NCI-H2107 (cell line): ENCODE results near the gene AGTRAP.

Experiments
- DNase-seq: peaks from one replicate; lab custom pipeline; 2025; lab: John Stamatoyannopoulos, UW

Gene AGTRAP

GRCh38 chr1:11764115-11764514 lies 28.2 kb downstream of the AGTRAP start:
- no peak for DNase-seq

- no peak for DNase-seq
Measured at GRCh38 chr1:11764519-11764918, 28.6 kb downstream of the AGTRAP start.

DNA sequence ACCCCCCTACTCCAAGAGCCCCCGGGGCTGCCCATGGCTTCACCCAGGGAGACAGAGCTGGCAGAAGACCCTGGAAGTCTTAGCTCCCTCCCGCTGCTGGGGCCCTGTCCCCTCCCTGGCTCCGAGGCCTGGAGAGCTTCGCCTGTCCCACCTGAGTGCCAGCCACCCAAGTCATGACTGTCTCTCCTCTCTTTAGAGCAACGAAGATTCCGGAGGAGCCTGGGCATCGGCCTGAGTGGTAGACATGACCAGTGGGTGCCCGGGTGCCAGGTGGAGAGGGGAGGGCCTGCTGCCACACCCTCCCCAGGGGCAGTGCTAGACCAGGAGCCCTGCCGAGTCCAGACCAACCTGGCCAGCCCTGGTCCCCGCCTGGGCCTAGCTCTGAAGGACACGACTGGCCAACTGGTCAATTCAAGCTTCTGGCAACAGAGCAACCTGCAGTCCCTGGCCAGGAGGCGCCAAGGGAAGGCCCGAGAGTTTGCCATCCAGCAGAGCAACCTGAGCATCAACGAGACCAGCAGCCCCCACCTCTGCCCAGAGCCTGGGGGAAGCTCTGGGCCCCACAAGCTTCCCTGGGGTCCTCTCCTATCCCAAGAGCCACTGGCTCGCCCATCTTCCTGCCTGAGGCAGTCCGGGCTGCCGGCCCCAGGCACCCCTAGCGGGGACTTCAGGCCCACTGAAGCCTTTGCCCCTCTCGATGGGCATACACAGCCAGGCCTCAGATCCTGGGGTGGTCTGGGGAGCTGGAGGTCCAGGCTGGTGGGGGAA lies 29.9 kb downstream of the AGTRAP start:
- no peak for DNase-seq

- DNase-seq, result no peak
Measured at GRCh38 chr1:11766429-11766776, 30.5 kb downstream of the AGTRAP start.

- DNase-seq, result no peak
Measured at GRCh38 chr1:11767922-11768704, 32.2 kb downstream of the AGTRAP start.

DNA sequence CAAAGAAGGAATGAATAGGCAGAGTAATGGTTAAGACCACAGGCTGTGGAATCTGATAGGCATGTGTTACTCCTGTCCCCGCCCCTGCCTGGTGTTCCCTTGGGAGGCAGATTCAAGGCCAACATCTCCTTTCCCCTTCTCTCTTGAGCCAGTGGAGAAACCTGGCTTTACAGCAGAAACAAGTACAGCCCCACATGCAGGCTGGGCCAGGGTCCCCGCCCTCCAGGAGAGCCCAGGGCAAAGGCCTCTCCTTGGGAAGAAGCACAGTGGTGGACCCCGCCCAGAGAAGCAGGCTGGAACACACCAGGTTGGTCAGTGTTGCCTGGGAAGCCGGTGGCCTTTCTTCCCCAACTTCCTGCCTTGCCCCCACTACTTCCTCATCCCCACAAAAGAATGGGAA lies 32.9 kb downstream of the AGTRAP start:
- DNase-seq, result no peak

GRCh38 chr1:11769274-11769673 lies 33.3 kb downstream of the AGTRAP start:
- no peak for DNase-seq

DNA sequence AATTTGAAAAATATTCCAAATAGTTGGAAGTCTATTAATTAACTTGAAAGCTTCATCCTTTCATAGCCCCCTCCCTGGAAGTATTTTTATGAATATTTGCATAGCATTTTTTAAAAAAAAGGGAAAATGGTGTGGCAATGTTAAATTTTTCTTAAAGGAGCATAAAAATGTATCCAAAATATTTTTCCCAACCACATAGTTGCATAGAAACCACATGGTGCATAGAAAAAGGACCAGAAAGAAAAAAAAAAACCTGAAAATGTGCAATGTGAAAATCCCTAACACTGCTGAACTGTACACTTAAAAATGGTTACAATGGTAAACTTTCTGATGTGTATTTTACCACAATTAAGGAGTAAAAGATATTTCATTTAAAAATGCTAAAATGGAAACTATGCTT lies 34.1 kb downstream of the AGTRAP start:
- no peak for DNase-seq

- DNase-seq, result no peak
Measured at GRCh38 chr1:11771481-11772043, 35.6 kb downstream of the AGTRAP start.

- no peak for DNase-seq
Measured at GRCh38 chr1:11772458-11772857, 36.5 kb downstream of the AGTRAP start.

- no peak for DNase-seq
Measured at GRCh38 chr1:11774753-11775152, 38.8 kb downstream of the AGTRAP start.

- DNase-seq, result no peak
Measured at GRCh38 chr1:11777658-11778322, 41.9 kb downstream of the AGTRAP start.

DNA sequence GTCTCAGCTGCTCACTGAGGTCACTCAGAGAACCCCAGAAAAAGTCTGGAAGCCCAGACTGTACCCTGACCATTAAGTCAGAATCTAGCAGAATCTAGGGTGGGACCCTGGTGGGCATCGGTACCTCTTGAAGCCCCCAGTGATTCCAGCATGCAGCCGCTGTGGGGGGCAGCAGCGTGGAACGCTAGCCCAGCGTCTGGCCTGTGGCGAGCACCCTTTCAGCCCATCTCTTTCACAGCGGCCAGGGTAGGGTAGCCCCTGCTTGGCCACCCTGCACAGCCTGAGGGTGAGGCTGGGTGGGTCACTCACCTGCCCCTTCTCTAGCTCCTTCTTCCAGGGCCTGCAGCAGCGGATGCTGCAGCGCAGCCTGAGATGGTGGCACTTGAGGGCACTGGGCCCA lies 42.4 kb downstream of the AGTRAP start:
- DNase-seq, result no peak

GRCh38 chr1:11778844-11779623 lies 43.1 kb downstream of the AGTRAP start:
- no peak for DNase-seq

DNA sequence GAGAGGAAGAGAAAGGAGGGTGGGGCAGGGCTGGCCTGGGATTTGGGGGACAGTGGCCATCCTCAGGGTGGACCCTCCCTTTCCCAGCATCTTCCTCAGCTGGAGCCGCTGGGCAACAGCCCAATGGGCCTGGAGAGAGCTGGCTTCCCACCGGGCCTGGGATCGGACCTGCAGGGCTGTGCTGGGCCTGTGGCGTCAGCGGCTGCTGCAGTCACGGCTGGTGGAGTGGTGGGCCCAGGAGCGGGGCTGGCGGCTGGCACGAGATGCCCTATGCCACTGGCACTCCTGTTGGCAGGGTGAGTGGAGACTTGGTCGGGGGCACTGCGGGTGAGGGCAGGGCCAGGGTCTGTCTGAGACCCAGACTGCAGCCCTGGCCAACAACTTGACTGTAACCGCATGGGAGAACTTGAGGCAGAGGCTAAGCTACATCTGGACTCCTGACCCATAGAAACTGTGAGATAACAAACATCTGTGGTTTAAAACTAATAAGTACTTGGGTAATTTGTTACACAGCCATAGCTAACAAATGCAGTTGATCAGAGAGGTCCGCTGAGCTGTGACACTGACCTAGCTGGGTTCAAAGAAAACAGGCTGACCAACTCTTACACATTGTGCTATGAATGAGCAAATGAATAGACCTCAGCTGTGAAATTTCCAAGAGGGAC lies 43.9 kb downstream of the AGTRAP start:
- no peak for DNase-seq

DNA sequence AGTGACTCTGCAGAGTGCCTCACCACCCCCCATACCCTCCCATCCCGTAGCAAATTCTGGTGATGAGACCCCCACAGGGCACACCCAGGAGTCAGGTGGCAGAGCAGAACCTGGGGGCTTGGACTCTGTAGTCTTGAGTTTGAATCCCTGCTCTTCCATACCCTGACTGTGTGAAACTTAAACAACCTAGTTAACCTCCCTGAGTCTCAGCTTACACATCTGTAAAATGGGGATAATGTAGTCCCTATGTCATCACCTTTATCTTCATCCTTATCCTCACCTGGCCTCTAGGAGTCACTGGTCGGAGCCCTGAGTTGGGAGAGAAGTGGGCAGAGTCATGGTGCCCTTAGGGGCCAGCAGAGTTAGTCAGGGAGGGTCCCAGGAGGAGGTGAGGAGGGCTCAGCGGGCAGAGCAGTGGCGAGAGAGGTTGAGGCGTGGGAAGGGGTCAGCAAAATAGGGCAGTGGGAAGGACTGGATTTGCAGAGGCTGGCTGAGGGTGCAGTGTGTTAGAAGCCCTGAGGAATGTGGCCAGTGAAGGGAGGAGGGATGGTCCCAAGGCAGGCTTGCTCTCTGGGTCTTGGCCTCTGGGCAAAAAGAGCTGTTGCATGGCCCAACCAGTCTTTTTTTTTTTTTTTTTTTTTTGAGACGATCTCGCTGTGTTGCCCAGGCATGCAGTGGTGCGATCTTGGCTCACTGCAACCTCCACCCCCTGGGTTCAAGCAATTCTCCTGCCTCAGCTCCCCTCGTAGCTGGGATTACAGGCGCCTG lies 44.6 kb downstream of the AGTRAP start:
- DNase-seq, result no peak

GRCh38 chr1:11781297-11781696 lies 45.4 kb downstream of the AGTRAP start:
- DNase-seq, result no peak

DNA sequence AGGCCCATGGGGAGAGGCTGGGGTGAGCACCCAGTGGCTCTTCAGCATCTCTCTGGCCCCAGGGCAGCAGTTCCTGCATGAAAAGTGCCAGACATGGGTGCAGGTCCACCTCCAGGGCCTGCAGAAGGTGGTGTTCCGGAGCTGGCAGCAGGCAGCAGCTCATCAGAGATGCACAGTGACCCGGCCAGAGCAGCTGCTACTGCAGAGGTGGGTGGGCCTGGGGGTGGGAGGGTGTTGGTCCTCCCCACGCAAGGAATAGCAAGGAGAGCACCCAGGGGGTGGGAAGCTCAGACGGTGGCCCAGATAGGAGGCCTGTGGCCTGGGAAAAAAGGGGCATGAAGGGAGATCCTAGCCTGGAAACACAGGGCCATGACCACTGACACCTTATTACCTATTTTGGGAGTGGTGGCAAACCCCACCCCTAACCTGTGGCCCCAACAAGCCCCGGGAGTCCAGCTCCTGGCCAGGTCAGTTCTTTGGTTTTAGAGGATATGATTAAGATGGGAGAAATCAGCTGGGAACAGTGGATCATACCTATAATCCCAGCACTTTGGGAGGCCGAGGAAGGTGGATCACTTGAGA lies 46.3 kb downstream of the AGTRAP start:
- no peak for DNase-seq

GRCh38 chr1:11783556-11783955 lies 47.6 kb downstream of the AGTRAP start:
- DNase-seq, result no peak
